Lower leg skin (tissue), 4 donors: ENCODE data around the gene VAV2. TPM values are rescaled to one million over a fixed set of nuclear protein-coding genes. Genes with fewer than 3 reads are reported as not detected.

ENCODE experiments used
- DNase-seq, 2 donors: peaks; one replicate each; pipeline ENCODE4 v3.0.0-alpha.2; 2019; ENCODE audit warnings: low spot score in 2 of 2
- H3K4me3 ChIP-seq: fragments of 200-600 bp; sonication (generic); 2 replicates; pipeline ENCODE4 v1.5.1; 2017; ENCODE audit warnings: mild to moderate bottlenecking, low read depth; ENCODE audit not compliant: poor library complexity, severe bottlenecking
- POLR2A ChIP-seq, 2 donors: fragments of 450-650 bp; IDR thresholded peaks; one replicate each; pipeline ENCODE4 v1.6.1; 2016 to 2017; ENCODE audit warnings: antibody characterized with exemption in 2 of 2, mild to moderate bottlenecking in 1 of 2, moderate library complexity in 1 of 2
- WGBS, 2 donors: methylation state at CpG; one replicate each; pipeline ENCODE4 v1.1.5; 2018; 5-methylcytosine and 5-hydroxymethylcytosine counted together
- intact Hi-C: fragments of 100-400 bp; cut with DNase I; formaldehyde crosslinking; loops from one replicate; pipeline ENCODE4 v1.15.0; 2023; ENCODE audit warnings: low total_unique reads
- total RNA-seq, 4 donors: library from RNA; depleted of rRNA; stranded (reverse); fragments of >200 nt; gene quantifications; one replicate each; pipeline ENCODE4 v1.1.0, GENCODE V29; 2016
- TF ChIP-seq, protein P1 (sequence below), 3 donors: fragments of 450-650 bp; IDR thresholded peaks; one replicate each; pipeline ENCODE4 v1.5.1; 2016; ENCODE audit warnings: antibody characterized with exemption in 3 of 3, mild to moderate bottlenecking in 3 of 3, moderate library complexity in 2 of 3

VAV2 gene
- total RNA-seq, 4 donors from 2014 or later, result 6.8 to 9.1 (median 7.5) TPM

DNA sequence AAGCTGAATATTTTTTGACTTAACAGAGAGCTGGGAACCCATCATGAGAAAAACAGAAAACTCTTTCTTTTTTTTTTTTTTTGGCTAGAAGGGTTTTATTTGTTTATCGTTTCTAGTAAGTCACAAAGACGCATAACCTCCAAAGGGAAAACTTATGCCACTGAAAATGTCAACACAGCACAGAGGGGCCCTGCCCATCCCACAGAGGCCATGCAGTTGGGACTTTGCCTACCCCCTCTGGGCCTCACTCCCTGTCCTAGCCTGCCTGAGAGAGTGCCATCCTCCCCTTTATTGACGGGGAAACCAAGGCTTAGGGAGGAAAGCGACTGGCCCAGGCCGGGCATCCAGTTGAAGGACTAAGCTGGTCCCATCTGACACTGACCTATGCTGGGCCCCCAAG lies 74.7 kb downstream of the VAV2 start:
- H3K4me3 ChIP-seq, result no peak overlapping the region
- intact Hi-C loops, result no loop called here
- no peak for DNase-seq
- no peak for TF ChIP-seq POLR2A (IDR thresholded peaks at IDR 0.05)
- TF ChIP-seq, protein P1, sequence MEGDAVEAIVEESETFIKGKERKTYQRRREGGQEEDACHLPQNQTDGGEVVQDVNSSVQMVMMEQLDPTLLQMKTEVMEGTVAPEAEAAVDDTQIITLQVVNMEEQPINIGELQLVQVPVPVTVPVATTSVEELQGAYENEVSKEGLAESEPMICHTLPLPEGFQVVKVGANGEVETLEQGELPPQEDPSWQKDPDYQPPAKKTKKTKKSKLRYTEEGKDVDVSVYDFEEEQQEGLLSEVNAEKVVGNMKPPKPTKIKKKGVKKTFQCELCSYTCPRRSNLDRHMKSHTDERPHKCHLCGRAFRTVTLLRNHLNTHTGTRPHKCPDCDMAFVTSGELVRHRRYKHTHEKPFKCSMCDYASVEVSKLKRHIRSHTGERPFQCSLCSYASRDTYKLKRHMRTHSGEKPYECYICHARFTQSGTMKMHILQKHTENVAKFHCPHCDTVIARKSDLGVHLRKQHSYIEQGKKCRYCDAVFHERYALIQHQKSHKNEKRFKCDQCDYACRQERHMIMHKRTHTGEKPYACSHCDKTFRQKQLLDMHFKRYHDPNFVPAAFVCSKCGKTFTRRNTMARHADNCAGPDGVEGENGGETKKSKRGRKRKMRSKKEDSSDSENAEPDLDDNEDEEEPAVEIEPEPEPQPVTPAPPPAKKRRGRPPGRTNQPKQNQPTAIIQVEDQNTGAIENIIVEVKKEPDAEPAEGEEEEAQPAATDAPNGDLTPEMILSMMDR (IDR thresholded peaks at IDR 0.05), result no peak
- WGBS, 2 donors, result 79 to 80% methylated on average over 5 of the region's 5 CpGs

DNA sequence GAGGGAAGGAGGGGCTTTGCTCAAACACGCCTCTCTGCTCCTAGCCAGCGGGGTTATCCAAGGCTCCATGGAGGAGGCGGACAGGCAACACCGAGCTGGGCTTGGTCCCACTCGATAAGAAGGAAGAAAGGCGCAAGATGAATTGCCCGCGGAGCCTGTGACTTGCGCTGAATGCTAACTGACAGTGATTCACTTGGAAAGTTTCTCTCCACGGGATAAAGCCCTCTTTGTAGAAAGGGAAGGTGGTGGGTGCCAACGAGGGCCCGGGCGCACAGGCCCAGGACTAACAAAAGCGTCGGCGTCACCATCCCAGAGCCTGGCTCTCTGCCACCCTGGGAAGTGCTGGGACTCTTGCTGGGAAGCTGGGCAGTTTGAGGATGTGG lies 76.0 kb downstream of the VAV2 start:
- TF ChIP-seq, protein P1 (IDR thresholded peaks at IDR 0.05), result no peak
- no peak for TF ChIP-seq POLR2A (IDR thresholded peaks at IDR 0.05)
- intact Hi-C loops, result no loop called here
- WGBS, 2 donors, result 52 to 68% methylated on average over 15 to 16 of the region's 16 CpGs
- H3K4me3 ChIP-seq, result no peak overlapping the region
- DNase-seq, result no peak

DNA sequence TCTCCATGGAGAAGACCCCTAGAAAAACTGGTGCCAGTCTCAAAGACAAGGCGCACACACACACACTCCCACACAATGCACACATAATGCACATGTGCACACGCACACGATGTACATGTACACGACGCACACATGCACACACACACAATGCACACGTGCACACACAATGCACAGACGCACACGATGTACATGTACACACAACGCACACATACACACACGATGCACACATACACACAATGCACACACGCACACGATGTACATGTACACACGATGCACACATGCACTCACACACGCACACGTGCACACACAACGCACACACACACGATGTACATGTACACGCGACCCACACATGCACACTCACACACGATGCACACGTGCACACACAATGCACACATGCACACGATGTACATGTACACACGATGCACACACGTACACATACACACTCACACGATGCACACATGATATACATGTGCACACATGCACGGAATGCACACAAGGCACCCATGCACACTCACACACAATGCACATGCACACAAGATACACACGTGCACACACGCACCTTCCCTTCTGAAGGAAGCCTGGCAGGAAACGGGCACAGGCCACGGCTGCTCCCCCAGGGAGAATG lies 76.5 kb downstream of the VAV2 start:
- intact Hi-C loops, result no loop called here
- no peak for DNase-seq
- 76% methylated on average over 30 of the region's 30 CpGs for WGBS, 2 donors
- H3K4me3 ChIP-seq, result no peak overlapping the region
- TF ChIP-seq POLR2A (IDR thresholded peaks at IDR 0.05), result no peak
- TF ChIP-seq, protein P1 (IDR thresholded peaks at IDR 0.05), result no peak

DNA sequence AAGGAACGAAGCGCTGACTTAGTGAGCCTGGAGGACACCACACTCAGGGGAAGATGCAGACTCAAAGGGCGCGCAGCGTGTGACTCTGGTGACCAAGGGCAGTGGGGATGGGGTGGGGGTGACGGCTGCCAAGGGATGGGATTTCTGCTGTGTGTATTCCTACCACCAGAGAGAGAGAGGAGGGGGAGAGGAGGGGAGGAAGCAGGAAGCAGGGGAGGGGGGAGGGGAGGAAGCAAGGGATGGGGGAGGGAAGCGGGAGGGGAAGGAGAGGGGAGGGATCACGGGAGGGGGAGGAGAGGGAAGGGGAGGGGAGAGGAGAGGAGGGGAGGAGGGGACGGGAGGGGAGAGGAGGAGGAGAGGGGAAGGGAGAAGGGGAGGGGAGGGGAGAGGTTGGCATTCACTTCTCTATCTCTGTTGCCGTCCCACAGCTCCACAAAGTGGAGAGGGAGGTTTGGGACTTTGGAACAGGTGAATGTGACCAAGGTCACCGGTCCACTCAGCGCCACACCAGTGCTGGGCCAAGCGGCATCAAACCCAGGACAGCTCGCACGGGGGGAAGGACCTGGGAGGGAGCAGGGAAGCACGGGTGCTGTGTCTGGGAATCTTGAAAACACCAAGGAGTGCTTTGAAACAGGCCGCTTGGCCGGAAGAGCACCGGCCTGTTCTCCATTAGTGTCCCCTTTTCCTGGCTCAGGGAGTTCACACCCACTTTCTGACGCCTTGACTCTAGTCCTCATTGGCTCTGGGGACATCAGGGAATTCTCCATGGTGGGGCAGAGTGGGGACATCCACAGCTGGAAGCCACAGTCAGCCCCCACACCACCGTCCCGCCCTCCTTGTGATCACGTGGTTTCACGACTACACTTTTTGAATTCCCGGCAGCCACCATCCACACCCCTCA lies 77.4 kb downstream of the VAV2 start:
- WGBS, 2 donors, result 71% methylated on average over 22 of the region's 25 CpGs
- DNase-seq, result no peak
- intact Hi-C loops, result no loop called here
- no peak overlapping the region for H3K4me3 ChIP-seq
- no peak for TF ChIP-seq POLR2A (IDR thresholded peaks at IDR 0.05)
- TF ChIP-seq, protein P1 (IDR thresholded peaks at IDR 0.05), result no peak

DNA sequence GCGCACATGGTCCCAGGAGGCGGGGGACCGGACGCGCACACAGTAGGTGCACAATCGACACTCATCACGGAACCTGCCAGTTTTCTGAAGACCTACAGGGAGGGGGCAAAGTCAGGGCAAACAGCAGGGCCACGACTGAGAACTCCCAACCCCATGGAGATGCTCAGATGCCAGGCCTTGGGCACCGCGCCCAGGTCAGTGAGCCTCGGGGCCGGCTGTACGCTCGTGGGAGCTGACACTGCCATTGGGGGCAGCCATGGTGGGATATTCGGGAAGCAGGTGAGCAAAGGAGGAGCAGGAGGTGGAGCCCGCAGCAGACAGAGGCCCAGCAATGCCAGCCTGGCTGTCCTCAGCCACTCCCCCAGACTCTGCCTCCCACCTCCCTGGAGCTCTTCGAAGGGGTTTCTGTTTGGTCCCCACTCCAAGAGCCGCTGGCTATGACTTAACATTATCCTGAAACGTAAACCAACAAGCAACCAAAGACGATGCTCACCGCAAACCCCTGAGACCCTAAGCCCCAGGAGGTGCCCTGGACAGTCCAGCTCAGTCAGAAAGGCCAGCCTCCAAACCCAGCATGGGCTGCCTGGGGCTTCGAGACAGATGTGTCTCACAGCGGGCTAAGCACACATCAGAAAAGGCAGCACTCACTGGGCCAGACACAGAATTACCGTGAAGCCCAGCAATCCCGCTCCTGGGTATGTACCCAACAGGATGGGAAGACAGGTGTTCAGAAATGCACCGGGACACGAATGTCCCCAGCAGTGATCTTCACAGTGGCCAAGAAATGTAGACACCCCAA lies 78.4 kb downstream of the VAV2 start:
- TF ChIP-seq, protein P1 (IDR thresholded peaks at IDR 0.05), result no peak
- TF ChIP-seq POLR2A (IDR thresholded peaks at IDR 0.05), result no peak
- no peak overlapping the region for H3K4me3 ChIP-seq
- WGBS, 2 donors, result 75 to 81% methylated on average over 27 of the region's 27 CpGs
- intact Hi-C loops, result no loop called here
- no peak for DNase-seq
